RWPE2 (cell line): ENCODE data around the gene IFT43.

Experiments used
- ATAC-seq: fragments of 200-7000 bp; cut with Tn5 transposase; 3 replicates; pipeline ENCODE4 v1.9.1; 2021; ENCODE audit warnings: low read depth
- DNase-seq: peaks from one replicate; pipeline ENCODE4 v3.0.0-alpha.2; 2020; ENCODE audit warnings: low spot score
- H3K27ac ChIP-seq: fragments of 450-650 bp; 2 replicates; pipeline ENCODE4 v1.5.1; 2017; ENCODE audit warnings: mild to moderate bottlenecking; ENCODE audit not compliant: poor library complexity, severe bottlenecking
- H3K27me3 ChIP-seq: fragments of 250-450 bp; sonication (Bioruptor Pico); 2 replicates; pipeline ENCODE4 v1.5.1; 2021; ENCODE audit warnings: mild to moderate bottlenecking, moderate library complexity; ENCODE audit not compliant: insufficient read depth, poor library complexity, severe bottlenecking
- H3K36me3 ChIP-seq: fragments of 250-450 bp; sonication (Bioruptor Pico); 2 replicates; pipeline ENCODE4 v1.5.1; 2020; ENCODE audit warnings: low read depth, mild to moderate bottlenecking, moderate library complexity
- H3K4me1 ChIP-seq: fragments of 250-450 bp; sonication (Bioruptor Pico); 2 replicates; pipeline ENCODE4 v1.5.1; 2021; ENCODE audit warnings: mild to moderate bottlenecking, moderate library complexity; ENCODE audit not compliant: insufficient read depth, poor library complexity, severe bottlenecking
- H3K4me3 ChIP-seq: fragments of 250-450 bp; sonication (Bioruptor Pico); 2 replicates; pipeline ENCODE4 v1.5.1; 2021; ENCODE audit warnings: mild to moderate bottlenecking, moderate library complexity; ENCODE audit not compliant: severe bottlenecking
- H3K9me3 ChIP-seq: fragments of 250-450 bp; sonication (Bioruptor Pico); 2 replicates; pipeline ENCODE4 v1.5.1; 2021; ENCODE audit warnings: mild to moderate bottlenecking, moderate library complexity; ENCODE audit not compliant: severe bottlenecking
- TF ChIP-seq, protein P1 (sequence below): fragments of 450-650 bp; IDR thresholded peaks from one replicate; pipeline ENCODE4 v1.5.1; 2017; ENCODE audit warnings: mild to moderate bottlenecking, moderate library complexity; ENCODE audit not compliant: poor library complexity, severe bottlenecking

IFT43 gene

DNA sequence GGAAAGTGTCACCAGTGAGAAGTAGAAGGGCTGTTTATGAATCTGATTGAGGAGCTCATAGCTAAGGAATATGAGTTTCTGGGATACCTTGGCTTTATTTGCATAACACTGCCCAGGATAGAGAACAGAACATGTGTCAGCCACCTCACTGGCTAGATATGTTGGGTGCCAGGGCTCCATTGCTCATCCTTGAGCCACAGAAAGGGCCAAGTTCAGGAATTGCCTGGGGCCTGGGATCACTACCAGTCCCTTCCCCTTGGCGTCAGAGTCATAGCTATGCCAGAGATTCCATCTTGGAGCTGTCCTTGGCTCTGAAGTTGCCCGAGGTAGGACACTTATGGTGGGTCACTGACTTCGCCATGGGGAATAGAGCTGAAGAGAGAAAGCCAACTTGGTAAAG is 49.0 kb downstream of the IFT43 start:
- H3K27ac ChIP-seq, result no peak overlapping the region
- DNase-seq (no peak), ATAC-seq (peak; percentile 55; the same call in 2 of the 3 replicates)
- peaks cover 29% of the 10 kb centered on the region for H3K36me3 ChIP-seq
- TF ChIP-seq, protein P1, sequence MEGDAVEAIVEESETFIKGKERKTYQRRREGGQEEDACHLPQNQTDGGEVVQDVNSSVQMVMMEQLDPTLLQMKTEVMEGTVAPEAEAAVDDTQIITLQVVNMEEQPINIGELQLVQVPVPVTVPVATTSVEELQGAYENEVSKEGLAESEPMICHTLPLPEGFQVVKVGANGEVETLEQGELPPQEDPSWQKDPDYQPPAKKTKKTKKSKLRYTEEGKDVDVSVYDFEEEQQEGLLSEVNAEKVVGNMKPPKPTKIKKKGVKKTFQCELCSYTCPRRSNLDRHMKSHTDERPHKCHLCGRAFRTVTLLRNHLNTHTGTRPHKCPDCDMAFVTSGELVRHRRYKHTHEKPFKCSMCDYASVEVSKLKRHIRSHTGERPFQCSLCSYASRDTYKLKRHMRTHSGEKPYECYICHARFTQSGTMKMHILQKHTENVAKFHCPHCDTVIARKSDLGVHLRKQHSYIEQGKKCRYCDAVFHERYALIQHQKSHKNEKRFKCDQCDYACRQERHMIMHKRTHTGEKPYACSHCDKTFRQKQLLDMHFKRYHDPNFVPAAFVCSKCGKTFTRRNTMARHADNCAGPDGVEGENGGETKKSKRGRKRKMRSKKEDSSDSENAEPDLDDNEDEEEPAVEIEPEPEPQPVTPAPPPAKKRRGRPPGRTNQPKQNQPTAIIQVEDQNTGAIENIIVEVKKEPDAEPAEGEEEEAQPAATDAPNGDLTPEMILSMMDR, result no peak
- H3K4me1 ChIP-seq, result no peaks in the 10 kb centered on the region
- no peak overlapping the region for H3K4me3 ChIP-seq
- H3K9me3 ChIP-seq, result no peaks in the 10 kb centered on the region
- no peaks in the 10 kb centered on the region for H3K27me3 ChIP-seq

DNA sequence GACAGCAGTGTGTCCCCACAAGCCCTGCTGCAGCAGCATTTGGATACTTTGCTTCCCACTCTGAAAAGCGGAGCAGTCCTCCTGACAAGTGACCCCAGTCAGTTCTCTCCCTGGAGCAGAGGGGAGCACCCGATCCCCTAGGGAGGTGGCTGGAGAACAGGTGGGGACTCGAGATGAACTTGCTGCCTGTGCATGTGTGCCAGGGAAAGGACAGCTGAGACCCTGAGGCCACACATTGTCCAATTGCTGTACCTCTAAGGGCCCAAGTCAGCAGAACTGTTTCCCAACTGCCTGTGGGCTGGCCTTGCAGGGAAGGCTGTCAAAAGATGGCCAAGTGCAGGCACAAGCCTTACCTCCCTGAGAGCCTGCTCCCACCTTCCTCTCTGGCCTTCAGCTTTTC is 55.1 kb downstream of the IFT43 start:
- Histone ChIP-seq H3K9me3 (no peaks in the 10 kb centered on the region), H3K4me1 (no peaks in the 10 kb centered on the region), H3K36me3 (peaks cover 4% of the 10 kb centered on the region; the same call in 1 of the 2 replicates), H3K27ac (no peak overlapping the region), H3K4me3 (no peak overlapping the region), H3K27me3 (no peaks in the 10 kb centered on the region)
- no peak for DNase-seq
- ATAC-seq, result no peak
- TF ChIP-seq, protein P1, result no peak

DNA sequence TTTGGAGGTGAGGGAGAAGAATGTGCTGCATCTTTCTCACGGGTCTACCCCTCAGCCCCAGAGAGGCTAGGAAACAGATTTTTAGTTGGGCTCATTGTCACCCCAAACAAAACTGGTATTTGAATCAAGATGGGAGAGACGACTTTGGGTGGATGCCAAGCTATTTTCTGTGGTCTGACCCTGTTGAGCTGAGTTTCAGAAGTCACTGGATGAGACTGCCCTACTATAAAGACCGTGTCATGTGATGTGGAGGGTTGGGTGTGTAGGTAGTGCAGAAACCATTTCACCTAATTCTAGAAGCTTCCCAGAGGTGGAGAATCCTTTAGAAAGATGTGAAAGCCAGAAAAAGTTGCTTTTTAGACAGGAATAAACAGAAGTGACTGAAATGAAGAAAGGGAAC is 60.2 kb downstream of the IFT43 start:
- Histone ChIP-seq H3K4me3 (no peak overlapping the region), H3K27me3 (no peaks in the 10 kb centered on the region), H3K27ac (no peak overlapping the region), H3K4me1 (no peaks in the 10 kb centered on the region), H3K9me3 (no peaks in the 10 kb centered on the region), H3K36me3 (no peaks in the 10 kb centered on the region; the same call in 1 of the 2 replicates)
- ATAC-seq (no peak), DNase-seq (no peak)
- TF ChIP-seq, protein P1, result no peak

DNA sequence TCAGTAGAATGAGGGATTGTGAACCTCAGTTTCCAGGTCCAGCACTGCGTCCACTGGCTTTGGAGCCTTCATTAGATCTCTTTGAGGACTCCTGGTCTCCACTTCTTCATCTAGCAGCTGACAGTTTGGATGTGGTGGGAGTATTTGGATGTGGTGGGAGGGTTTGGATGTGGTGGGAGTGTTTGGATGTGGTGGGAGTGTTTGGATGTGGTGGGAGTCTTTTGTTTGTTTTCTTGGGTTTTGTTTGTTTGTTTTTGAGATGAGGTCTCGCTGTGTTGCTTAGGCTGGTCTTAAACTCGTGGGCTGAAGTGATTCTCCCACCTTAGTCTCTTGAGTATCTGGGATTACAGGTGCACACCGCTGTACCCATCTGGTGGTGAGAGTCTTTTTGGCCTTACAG is 64.7 kb downstream of the IFT43 start:
- TF ChIP-seq, protein P1, result no peak
- Histone ChIP-seq H3K36me3 (no peaks in the 10 kb centered on the region), H3K9me3 (no peaks in the 10 kb centered on the region), H3K4me3 (no peak overlapping the region), H3K27me3 (no peaks in the 10 kb centered on the region), H3K27ac (no peak overlapping the region), H3K4me1 (no peaks in the 10 kb centered on the region)
- DNase-seq, result no peak
- no peak for ATAC-seq

DNA sequence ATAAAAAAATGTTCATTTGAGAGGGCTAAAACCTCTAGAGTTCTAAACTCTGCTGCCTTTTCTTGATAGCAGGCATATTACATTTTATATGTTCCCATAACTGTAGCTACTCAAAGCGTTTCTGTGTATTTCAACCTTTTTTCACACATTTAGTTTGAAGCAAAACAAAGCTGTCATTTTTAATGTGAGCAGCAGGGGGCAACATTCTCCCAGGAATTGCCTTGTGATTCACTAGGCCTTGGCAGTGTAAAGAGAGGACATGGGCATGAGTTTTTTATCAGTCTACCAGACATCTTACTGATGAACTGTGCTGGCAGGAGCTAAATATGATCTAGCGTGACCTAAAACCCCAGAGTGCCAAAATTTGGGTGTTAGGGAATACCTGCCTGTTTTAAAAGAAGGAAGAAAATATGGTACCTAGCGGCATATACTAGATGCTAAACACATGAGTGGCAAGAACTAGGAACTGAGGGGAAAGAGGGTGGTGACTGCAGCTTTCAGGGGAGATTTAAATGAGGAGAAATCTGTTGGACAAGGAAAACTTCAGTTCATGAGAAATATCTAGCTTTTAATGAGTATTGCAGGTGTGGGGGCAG is 65.3 kb downstream of the IFT43 start:
- Histone ChIP-seq H3K9me3 (no peaks in the 10 kb centered on the region), H3K27ac (no peak overlapping the region), H3K4me3 (no peak overlapping the region), H3K36me3 (no peaks in the 10 kb centered on the region), H3K27me3 (no peaks in the 10 kb centered on the region), H3K4me1 (no peaks in the 10 kb centered on the region)
- TF ChIP-seq, protein P1, result peak; percentile 91
- DNase-seq (no peak), ATAC-seq (peak; percentile 54)
